HG03378 (cell line): ENCODE data around the gene MPHOSPH6.
"Not testable (repeated sequence)": the region's sequence is repeated elsewhere in the genome, so short reads cannot be mapped to it uniquely, and the experiment has no call there.

Experiments
- ATAC-seq: cut with Tn5 transposase; IDR thresholded peaks from one replicate; pipeline ENCODE4 v1.9.1; 2021; ENCODE audit warnings: mild to moderate bottlenecking, moderate library complexity; ENCODE audit not compliant: unreplicated experiment

The MPHOSPH6 gene

GRCh38 chr16:82176204-82176603 is 6.2 kb upstream of the MPHOSPH6 start:
- ATAC-seq, result no peak

- ATAC-seq, result no peak
These were observed 5.6 kb upstream of the MPHOSPH6 start for GRCh38 chr16:82175627-82176026.

- no peak for ATAC-seq
These were observed 2.4 kb downstream of the MPHOSPH6 start for GRCh38 chr16:82167670-82168069.

- no peak for ATAC-seq
These were observed 9.8 kb downstream of the MPHOSPH6 start for GRCh38 chr16:82160226-82160625.

GRCh38 chr16:82157836-82158235 is 12.2 kb downstream of the MPHOSPH6 start:
- ATAC-seq, result no peak

- no peak for ATAC-seq
These were observed 12.6 kb downstream of the MPHOSPH6 start for GRCh38 chr16:82157534-82157812.

GRCh38 chr16:82156761-82157533 is 13.1 kb downstream of the MPHOSPH6 start:
- ATAC-seq, result no peak

- ATAC-seq, result no peak
These were observed 17.3 kb downstream of the MPHOSPH6 start for GRCh38 chr16:82152641-82153112.

- no peak for ATAC-seq
These were observed 17.8 kb downstream of the MPHOSPH6 start for GRCh38 chr16:82152196-82152595.

- no peak for ATAC-seq
These were observed 19.5 kb downstream of the MPHOSPH6 start for GRCh38 chr16:82150549-82150948.

GRCh38 chr16:82149536-82149935 is 20.5 kb downstream of the MPHOSPH6 start:
- ATAC-seq, result no peak

- no peak for ATAC-seq
These were observed 22.5 kb downstream of the MPHOSPH6 start for GRCh38 chr16:82147546-82147945.

- no peak for ATAC-seq
These were observed 23.1 kb downstream of the MPHOSPH6 start for GRCh38 chr16:82146957-82147356.

GRCh38 chr16:82146556-82146955 is 23.5 kb downstream of the MPHOSPH6 start:
- no peak for ATAC-seq

GRCh38 chr16:82139286-82139571 is 30.8 kb downstream of the MPHOSPH6 start:
- ATAC-seq, result not testable (repeated sequence)

GRCh38 chr16:82138478-82139285 is 31.3 kb downstream of the MPHOSPH6 start:
- no peak for ATAC-seq

GRCh38 chr16:82137822-82138167 is 32.2 kb downstream of the MPHOSPH6 start:
- no peak for ATAC-seq

- ATAC-seq, result no peak
These were observed 32.8 kb downstream of the MPHOSPH6 start for GRCh38 chr16:82136956-82137821.

- ATAC-seq, result no peak
These were observed 34.2 kb downstream of the MPHOSPH6 start for GRCh38 chr16:82135844-82136243.

GRCh38 chr16:82134846-82135245 is 35.2 kb downstream of the MPHOSPH6 start:
- no peak for ATAC-seq

- no peak for ATAC-seq
These were observed 36.2 kb downstream of the MPHOSPH6 start for GRCh38 chr16:82133798-82134197.

GRCh38 chr16:82129881-82130280 is 40.1 kb downstream of the MPHOSPH6 start:
- no peak for ATAC-seq
